GM12801 (cell line): ENCODE data around the gene FAM120B.

ENCODE experiments used
- CTCF ChIP-seq: IDR thresholded peaks from one replicate; pipeline ENCODE4 v1.5.1; 2011; ENCODE audit warnings: control low read depth; ENCODE audit not compliant: insufficient read length; ENCODE audit errors: extremely low read depth

The FAM120B gene

GRCh38 chr6:170410241-170410640 is 103.7 kb downstream of the FAM120B start:
- no peak for TF ChIP-seq CTCF

GRCh38 chr6:170415318-170415717 is 108.8 kb downstream of the FAM120B start:
- TF ChIP-seq CTCF = no peak

- TF ChIP-seq CTCF = no peak
These were observed 109.7 kb downstream of the FAM120B start for GRCh38 chr6:170416303-170416702.

- TF ChIP-seq CTCF = no peak
These were observed 110.5 kb downstream of the FAM120B start for GRCh38 chr6:170416959-170417606.

GRCh38 chr6:170417881-170418280 is 111.3 kb downstream of the FAM120B start:
- TF ChIP-seq CTCF = no peak

- TF ChIP-seq CTCF = no peak
These were observed 113.7 kb downstream of the FAM120B start for GRCh38 chr6:170420283-170420682.

GRCh38 chr6:170420791-170421776 is 114.5 kb downstream of the FAM120B start:
- no peak for TF ChIP-seq CTCF
